HEK293 (cell line): ENCODE results near the gene PNPLA3.

Experiments used
- CTCF ChIA-PET: fragments of 350-600 bp; formaldehyde crosslinking; extraction: SDS; loops from one replicate; lab custom pipeline; 2021; ENCODE audit warnings: antibody characterized with exemption; lab: Yijun Ruan, JAX
- POLR2A ChIA-PET: fragments of 300-600 bp; formaldehyde crosslinking; extraction: SDS; loops from one replicate; lab custom pipeline; 2020; ENCODE audit warnings: antibody characterized with exemption, inconsistent platforms; lab: Yijun Ruan, JAX
- H3K27ac ChIP-seq: fragments of 200-500 bp; sonication (Bioruptor generic); 2 replicates; pipeline ENCODE4 v1.5.1; 2014; ENCODE audit warnings: low read depth, low read length, control low read depth, inconsistent platforms; ENCODE audit errors: extremely low read depth
- H3K36me3 ChIP-seq, 2 experiments: fragments of 200-500 bp in 1 of 2; sonication (Bioruptor generic) in 1 of 2; 1 replicate in 1 of 2; 2 replicates in 1 of 2; pipeline ENCODE4 v1.5.1; 2014 to 2017; ENCODE audit warnings: inconsistent platforms in 2 of 2, low read length in 2 of 2; ENCODE audit not compliant: control insufficient read depth in 2 of 2, insufficient read depth in 1 of 2
- H3K4me1 ChIP-seq: fragments of 200-500 bp; sonication (Bioruptor generic); 2 replicates; pipeline ENCODE4 v1.5.1; 2014; ENCODE audit warnings: mild to moderate bottlenecking, low read length, inconsistent platforms; ENCODE audit not compliant: control insufficient read depth, insufficient read depth
- H3K4me3 ChIP-seq: 2 replicates; pipeline ENCODE4 v1.5.1; 2011; ENCODE audit warnings: low read depth, mild to moderate bottlenecking, control low read depth, low read length, moderate library complexity
- H3K9me3 ChIP-seq: fragments of 200-500 bp; sonication (Bioruptor generic); 2 replicates; pipeline ENCODE4 v1.5.1; 2014; ENCODE audit warnings: low read depth, low read length, inconsistent platforms; ENCODE audit not compliant: control insufficient read depth, insufficient read depth
- EGR2 ChIP-seq: fragments of 450-650 bp; formaldehyde crosslinking; IDR thresholded peaks from 2 replicates; pipeline ENCODE4 v1.5.1; 2016; ENCODE audit warnings: low read depth, missing biosample characterization, missing genetic modification characterization
- HIC1 ChIP-seq: fragments of 450-650 bp; formaldehyde crosslinking; IDR thresholded peaks from 2 replicates; pipeline ENCODE4 v1.5.1; 2016; ENCODE audit warnings: missing biosample characterization, missing genetic modification characterization
- KLF16 ChIP-seq: fragments of 450-650 bp; formaldehyde crosslinking; IDR thresholded peaks from 2 replicates; pipeline ENCODE4 v1.5.1; 2017; ENCODE audit warnings: missing biosample characterization, missing genetic modification characterization
- KLF8 ChIP-seq: fragments of 450-650 bp; formaldehyde crosslinking; IDR thresholded peaks from 2 replicates; pipeline ENCODE4 v1.5.1; 2016; ENCODE audit warnings: missing biosample characterization, missing genetic modification characterization
- SETDB1 ChIP-seq: IDR thresholded peaks from one replicate; pipeline ENCODE4 v1.6.1; 2017; ENCODE audit warnings: mild to moderate bottlenecking, low read length, moderate library complexity, mixed read lengths; ENCODE audit not compliant: insufficient read length
- SP2 ChIP-seq: fragments of 450-650 bp; formaldehyde crosslinking; IDR thresholded peaks from 2 replicates; pipeline ENCODE4 v1.5.1; 2016; ENCODE audit warnings: missing biosample characterization, missing genetic modification characterization
- ZBTB7A ChIP-seq: fragments of 450-650 bp; formaldehyde crosslinking; IDR thresholded peaks from 2 replicates; pipeline ENCODE4 v1.5.1; 2016; ENCODE audit warnings: low read depth, missing biosample characterization, missing genetic modification characterization
- ZEB2 ChIP-seq: fragments of 450-650 bp; formaldehyde crosslinking; IDR thresholded peaks from 2 replicates; pipeline ENCODE4 v1.5.1; 2016; ENCODE audit warnings: missing biosample characterization, missing genetic modification characterization
- ZFHX2 ChIP-seq: fragments of 450-650 bp; formaldehyde crosslinking; conservative IDR thresholded peaks from 2 replicates; pipeline ENCODE4 v1.5.1; 2016; ENCODE audit warnings: missing biosample characterization, missing genetic modification characterization
- ZNF24 ChIP-seq: fragments of 450-650 bp; formaldehyde crosslinking; IDR thresholded peaks from 2 replicates; pipeline ENCODE4 v1.5.1; 2016; ENCODE audit warnings: missing biosample characterization, missing genetic modification characterization
- ZNF394 ChIP-seq: fragments of 450-650 bp; formaldehyde crosslinking; IDR thresholded peaks from 2 replicates; pipeline ENCODE4 v1.5.1; 2016; ENCODE audit warnings: missing biosample characterization, missing genetic modification characterization, mild to moderate bottlenecking, moderate library complexity, borderline replicate concordance
- ZNF449 ChIP-seq: fragments of 450-650 bp; formaldehyde crosslinking; IDR thresholded peaks from 2 replicates; pipeline ENCODE4 v1.5.1; 2017; ENCODE audit warnings: missing biosample characterization, mild to moderate bottlenecking, missing genetic modification characterization, moderate library complexity
- ZNF555 ChIP-seq: fragments of 450-650 bp; formaldehyde crosslinking; conservative IDR thresholded peaks from 2 replicates; pipeline ENCODE4 v1.5.1; 2017; ENCODE audit warnings: missing biosample characterization, mild to moderate bottlenecking, missing genetic modification characterization, inconsistent platforms
- ZNF704 ChIP-seq: fragments of 450-650 bp; formaldehyde crosslinking; IDR thresholded peaks from 2 replicates; pipeline ENCODE4 v1.5.1; 2016; ENCODE audit warnings: missing biosample characterization, missing genetic modification characterization
- ZNF830 ChIP-seq: fragments of 450-650 bp; IDR thresholded peaks from 2 replicates; pipeline ENCODE4 v1.5.0; 2018; ENCODE audit warnings: missing biosample characterization, missing genetic modification characterization, low read depth, mild to moderate bottlenecking, moderate library complexity
- TF ChIP-seq, protein P1 (sequence below): fragments of 450-650 bp; formaldehyde crosslinking; IDR thresholded peaks from 2 replicates; pipeline ENCODE4 v1.5.1; 2017; ENCODE audit warnings: missing biosample characterization, missing genetic modification characterization

PNPLA3 gene

GRCh38 chr22:43893266-43893665, 30.3 kb upstream of the PNPLA3 start:
- CTCF ChIA-PET = interaction anchor here (1.7 to 2.6 kb wide), 2 partner anchors 9 to 10 kb away, joined by 7 to 15 read pairs; no protein-coding TSS in a partner anchor
- H3K4me1 ChIP-seq = no peaks in the 10 kb centered on the region; the same call in 1 of the 2 replicates
- H3K27ac ChIP-seq = no peak overlapping the region
- H3K9me3 ChIP-seq = no peaks in the 10 kb centered on the region
- POLR2A ChIA-PET = no interaction called here
- no peaks in the 10 kb centered on the region for H3K36me3 ChIP-seq
- no peak overlapping the region for H3K4me3 ChIP-seq
- TF ChIP-seq ZEB2 (tag by site-specific recombination) (no peak), EGR2 (tag by site-specific recombination) (0 out of 2 replicates have a peak, but pooled peaks have one; percentile 43), SP2 (tag by site-specific recombination) (0 out of 2 replicates have a peak, but pooled peaks have one; percentile 7)

GRCh38 chr22:43894122-43894521, 29.5 kb upstream of the PNPLA3 start:
- H3K27ac ChIP-seq = no peak overlapping the region
- no peak for TF ChIP-seq KLF16 (tag by site-specific recombination)
- H3K4me1 ChIP-seq = no peaks in the 10 kb centered on the region; the same call in 1 of the 2 replicates
- no peak overlapping the region for H3K4me3 ChIP-seq
- H3K9me3 ChIP-seq = no peaks in the 10 kb centered on the region
- no peaks in the 10 kb centered on the region for H3K36me3 ChIP-seq
- ChIA-PET CTCF (interaction anchor here (0.9 to 2.6 kb wide), 4 partner anchors 9 to 56 kb away, joined by 3 to 15 read pairs (median 4); no protein-coding TSS in a partner anchor), POLR2A (no interaction called here)

DNA sequence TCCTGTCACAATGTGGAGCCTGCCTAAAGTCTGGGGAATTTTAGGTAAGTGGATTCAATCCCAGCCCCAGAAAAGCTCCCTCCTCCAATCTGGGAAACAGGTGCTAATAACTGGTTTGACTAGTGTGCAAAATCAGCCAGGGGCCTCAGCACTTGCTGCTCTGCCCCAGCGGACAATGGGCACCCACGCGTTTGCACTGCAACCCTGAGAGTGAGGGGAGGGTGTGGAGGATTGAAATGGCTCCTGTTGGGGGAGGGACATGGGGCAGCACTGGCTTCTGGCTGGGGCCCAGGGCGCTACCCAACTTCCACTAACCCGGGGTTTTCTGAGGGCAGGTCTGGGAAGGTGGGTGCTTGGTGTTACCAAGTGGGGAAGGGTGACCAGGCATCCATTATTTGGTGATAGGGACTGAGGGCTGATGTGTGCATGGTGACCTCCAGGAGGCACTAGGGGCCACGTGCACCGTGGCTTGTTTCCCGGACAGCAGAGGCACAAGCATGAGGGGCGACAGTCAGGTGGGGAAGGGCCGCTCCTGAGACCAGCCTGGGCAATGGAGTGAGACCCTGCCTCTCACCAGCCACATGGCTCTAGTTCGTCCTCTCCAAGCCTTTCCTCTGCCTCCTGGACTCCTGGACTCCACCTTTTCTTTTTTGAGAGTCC, 27.5 kb upstream of the PNPLA3 start:
- H3K4me1 ChIP-seq = no peaks in the 10 kb centered on the region; the same call in 1 of the 2 replicates
- ChIA-PET POLR2A (no interaction called here), CTCF (interaction anchor here (0.6 to 8.6 kb wide), 5 partner anchors 10 to 165 kb away, joined by 3 to 87 read pairs (median 3); no protein-coding TSS in a partner anchor)
- no peaks in the 10 kb centered on the region for H3K36me3 ChIP-seq
- TF ChIP-seq ZNF704 (no peak), EGR2 (tag by site-specific recombination) (peak; percentile 42; the same call in 1 of the 2 replicates), ZNF555 (no peak), ZFHX2 (tag by site-specific recombination) (peak; percentile 28; the same call in 1 of the 2 replicates), ZNF449 (tag by site-specific recombination) (no peak), SETDB1 (no peak), ZNF24 (tag by site-specific recombination) (no peak)
- H3K4me3 ChIP-seq = no peak overlapping the region
- no peaks in the 10 kb centered on the region for H3K9me3 ChIP-seq
- no peak overlapping the region for H3K27ac ChIP-seq

GRCh38 chr22:43897751-43898261, 25.8 kb upstream of the PNPLA3 start:
- Histone ChIP-seq H3K4me3 (no peak overlapping the region), H3K27ac (no peak overlapping the region), H3K4me1 (no peaks in the 10 kb centered on the region), H3K9me3 (no peaks in the 10 kb centered on the region), H3K36me3 (no peaks in the 10 kb centered on the region)
- ChIA-PET CTCF (interaction anchor here (1.0 to 8.6 kb wide), 2 partner anchors 14 to 48 kb away, joined by 4 to 87 read pairs; no protein-coding TSS in a partner anchor), POLR2A (no interaction called here)
- no peak for TF ChIP-seq ZNF704
- peak; percentile 47 for TF ChIP-seq ZFHX2 (tag by site-specific recombination)
- TF ChIP-seq, protein P1, sequence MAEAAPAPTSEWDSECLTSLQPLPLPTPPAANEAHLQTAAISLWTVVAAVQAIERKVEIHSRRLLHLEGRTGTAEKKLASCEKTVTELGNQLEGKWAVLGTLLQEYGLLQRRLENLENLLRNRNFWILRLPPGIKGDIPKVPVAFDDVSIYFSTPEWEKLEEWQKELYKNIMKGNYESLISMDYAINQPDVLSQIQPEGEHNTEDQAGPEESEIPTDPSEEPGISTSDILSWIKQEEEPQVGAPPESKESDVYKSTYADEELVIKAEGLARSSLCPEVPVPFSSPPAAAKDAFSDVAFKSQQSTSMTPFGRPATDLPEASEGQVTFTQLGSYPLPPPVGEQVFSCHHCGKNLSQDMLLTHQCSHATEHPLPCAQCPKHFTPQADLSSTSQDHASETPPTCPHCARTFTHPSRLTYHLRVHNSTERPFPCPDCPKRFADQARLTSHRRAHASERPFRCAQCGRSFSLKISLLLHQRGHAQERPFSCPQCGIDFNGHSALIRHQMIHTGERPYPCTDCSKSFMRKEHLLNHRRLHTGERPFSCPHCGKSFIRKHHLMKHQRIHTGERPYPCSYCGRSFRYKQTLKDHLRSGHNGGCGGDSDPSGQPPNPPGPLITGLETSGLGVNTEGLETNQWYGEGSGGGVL (tag by site-specific recombination) = peak; percentile 52; the same call in 1 of the 2 replicates
- TF ChIP-seq KLF8 (tag by site-specific recombination) = no peak
- no peak for TF ChIP-seq ZBTB7A (tag by site-specific recombination)
- TF ChIP-seq HIC1 (tag by site-specific recombination) = no peak
- TF ChIP-seq EGR2 (tag by site-specific recombination) = peak; percentile 71
- TF ChIP-seq ZNF830 (tag by site-specific recombination) = no peak
- TF ChIP-seq ZNF394 (tag by site-specific recombination) = no peak
